ENCODE data around the gene THOP1.

DNA sequence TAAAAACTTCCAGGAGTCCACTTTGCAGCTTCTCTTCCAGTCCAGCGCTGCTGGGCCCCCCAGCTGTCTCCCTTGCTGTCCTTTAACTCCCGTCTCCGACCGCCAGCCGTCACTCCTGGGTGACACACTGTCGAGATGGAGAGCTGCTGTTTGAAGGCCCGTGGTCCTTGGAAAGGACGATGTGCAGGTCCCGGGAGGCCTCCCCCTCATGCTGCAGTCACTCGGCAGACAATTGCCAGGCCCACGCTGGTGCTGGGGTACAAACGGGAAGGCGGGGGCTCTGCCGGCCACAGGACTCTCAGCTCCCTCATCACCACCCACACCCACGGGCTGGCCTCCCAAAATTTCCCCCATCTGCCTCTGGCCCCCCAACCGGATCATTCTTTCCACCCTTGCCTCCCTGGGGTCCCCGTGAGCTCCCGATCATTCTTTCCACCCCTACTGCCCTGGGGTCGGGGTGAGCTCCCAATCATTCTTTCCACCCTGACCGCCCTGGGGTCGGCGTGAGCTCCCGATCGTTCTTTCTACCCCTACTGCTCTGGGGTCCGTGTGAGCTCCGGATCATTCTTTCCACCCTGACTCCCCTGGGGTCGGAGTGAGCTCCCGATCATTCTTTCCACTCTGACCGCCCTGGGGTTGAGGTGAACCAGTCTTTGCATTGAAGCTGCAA, 18.3 kb downstream of the THOP1 start:
- no peak for TF ChIP-seq POLR2A (IDR thresholded peaks at IDR 0.05)
- TF ChIP-seq, protein P1, sequence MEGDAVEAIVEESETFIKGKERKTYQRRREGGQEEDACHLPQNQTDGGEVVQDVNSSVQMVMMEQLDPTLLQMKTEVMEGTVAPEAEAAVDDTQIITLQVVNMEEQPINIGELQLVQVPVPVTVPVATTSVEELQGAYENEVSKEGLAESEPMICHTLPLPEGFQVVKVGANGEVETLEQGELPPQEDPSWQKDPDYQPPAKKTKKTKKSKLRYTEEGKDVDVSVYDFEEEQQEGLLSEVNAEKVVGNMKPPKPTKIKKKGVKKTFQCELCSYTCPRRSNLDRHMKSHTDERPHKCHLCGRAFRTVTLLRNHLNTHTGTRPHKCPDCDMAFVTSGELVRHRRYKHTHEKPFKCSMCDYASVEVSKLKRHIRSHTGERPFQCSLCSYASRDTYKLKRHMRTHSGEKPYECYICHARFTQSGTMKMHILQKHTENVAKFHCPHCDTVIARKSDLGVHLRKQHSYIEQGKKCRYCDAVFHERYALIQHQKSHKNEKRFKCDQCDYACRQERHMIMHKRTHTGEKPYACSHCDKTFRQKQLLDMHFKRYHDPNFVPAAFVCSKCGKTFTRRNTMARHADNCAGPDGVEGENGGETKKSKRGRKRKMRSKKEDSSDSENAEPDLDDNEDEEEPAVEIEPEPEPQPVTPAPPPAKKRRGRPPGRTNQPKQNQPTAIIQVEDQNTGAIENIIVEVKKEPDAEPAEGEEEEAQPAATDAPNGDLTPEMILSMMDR (IDR thresholded peaks at IDR 0.05) = no peak
